Measurements from ENCODE around the gene DVL3. TPM values are rescaled to one million over a fixed set of nuclear protein-coding genes. Genes with fewer than 3 reads are reported as not detected.

The DVL3 gene
- total RNA-seq, 1 donor from 2014 or later, result 49.7 TPM

GRCh38 chr3:184211718-184212117 is 56.5 kb downstream of the DVL3 start:
- no peak for DNase-seq

- DNase-seq, result no peak
These were observed 63.6 kb downstream of the DVL3 start for GRCh38 chr3:184218814-184219213.

- no peak for DNase-seq
These were observed 67.3 kb downstream of the DVL3 start for GRCh38 chr3:184222521-184222920.

Other genes starting within 250 kb of the DVL3 start
- gene ABCC5, start 137.5 kb upstream of the DVL3 start, total RNA-seq, result 58.7 TPM
- not detected for gene HTR3D, start 123.6 kb upstream of the DVL3 start, total RNA-seq
- not detected for gene HTR3C, start 102.3 kb upstream of the DVL3 start, total RNA-seq
- not detected for gene HTR3E, start 58.3 kb upstream of the DVL3 start, total RNA-seq
- gene EIF2B5, start 20.0 kb upstream of the DVL3 start, total RNA-seq, result 54.9 TPM
- gene AP2M1, start 19.5 kb downstream of the DVL3 start, total RNA-seq, result 161 TPM
- 77.6 TPM for gene ABCF3, start 30.8 kb downstream of the DVL3 start, total RNA-seq
- gene VWA5B2, start 74.2 kb downstream of the DVL3 start, total RNA-seq, result not detected
- gene ALG3, start 93.6 kb downstream of the DVL3 start, total RNA-seq, result 19.6 TPM
- gene EEF1AKMT4, start 94.3 kb downstream of the DVL3 start, total RNA-seq, result 0.62 TPM
- not detected for gene CAMK2N2, start 106.2 kb downstream of the DVL3 start, total RNA-seq
- not detected for gene ECE2, start 120.6 kb downstream of the DVL3 start, total RNA-seq
- 280 TPM for gene PSMD2, start 143.9 kb downstream of the DVL3 start, total RNA-seq
- 209 TPM for gene EIF4G1, start 159.2 kb downstream of the DVL3 start, total RNA-seq
- gene FAM131A, start 182.2 kb downstream of the DVL3 start, total RNA-seq, result 26.9 TPM
- gene CLCN2, start 206.2 kb downstream of the DVL3 start, total RNA-seq, result 2.8 TPM
- 81.0 TPM for gene POLR2H, start 206.3 kb downstream of the DVL3 start, total RNA-seq
- not detected for gene THPO, start 222.8 kb downstream of the DVL3 start, total RNA-seq
- gene CHRD, start 224.7 kb downstream of the DVL3 start, total RNA-seq, result 33.5 TPM

All from tongue (tissue), 2 donors.